ENCODE data around the gene SNHG17.
A peak's percentile ranks its signal among the peaks of the same experiment; 100 is the strongest.
"Not testable (repeated sequence)": the region's sequence is repeated elsewhere in the genome, so short reads cannot be mapped to it uniquely, and the experiment has no call there.

SNHG17 gene

GRCh38 chr20:38402089-38402488, 33.0 kb downstream of the SNHG17 start:
- no peak for DNase-seq (ENCODE audit: low read depth in 1 of 2, low spot score in 1 of 2)
- TF ChIP-seq JUND (IDR thresholded peaks at IDR 0.05; ENCODE audit: low read depth): no peak
- in situ Hi-C loops (cut with HindIII; ENCODE audit: low pct_unique_long_range_greater_than_20kb, low sequenced_read_pairs): no loop called here

GRCh38 chr20:38395751-38396395, 39.3 kb downstream of the SNHG17 start:
- DNase-seq (ENCODE audit: low read depth in 1 of 2, low spot score in 1 of 2); in situ Hi-C loops (cut with HindIII; ENCODE audit: low pct_unique_long_range_greater_than_20kb, low sequenced_read_pairs): not testable (repeated sequence)

DNA sequence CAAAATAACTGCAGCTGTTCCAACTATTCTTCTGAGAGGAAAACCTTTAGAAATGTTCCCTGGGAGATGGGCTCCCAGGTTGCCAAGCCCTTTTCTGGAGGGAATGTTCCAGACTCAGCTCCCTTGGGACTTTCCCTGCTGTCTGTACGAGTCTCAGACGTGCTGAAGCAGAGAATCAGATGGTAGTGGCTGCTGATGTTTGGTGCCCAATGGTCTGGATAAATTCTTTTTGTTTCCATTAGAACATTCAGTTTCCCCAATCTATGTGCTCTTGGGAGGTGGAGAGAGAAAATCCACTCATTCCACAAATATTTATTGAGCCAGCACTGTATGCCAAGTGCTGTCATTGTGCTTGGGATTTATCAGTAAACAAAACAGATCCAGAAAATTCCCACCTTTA, 40.0 kb downstream of the SNHG17 start:
- in situ Hi-C loops (cut with HindIII; ENCODE audit: low pct_unique_long_range_greater_than_20kb, low sequenced_read_pairs): no loop called here
- TF ChIP-seq JUND (IDR thresholded peaks at IDR 0.05; ENCODE audit: low read depth): no peak
- no peak for DNase-seq (ENCODE audit: low read depth in 1 of 2, low spot score in 1 of 2)

DNA sequence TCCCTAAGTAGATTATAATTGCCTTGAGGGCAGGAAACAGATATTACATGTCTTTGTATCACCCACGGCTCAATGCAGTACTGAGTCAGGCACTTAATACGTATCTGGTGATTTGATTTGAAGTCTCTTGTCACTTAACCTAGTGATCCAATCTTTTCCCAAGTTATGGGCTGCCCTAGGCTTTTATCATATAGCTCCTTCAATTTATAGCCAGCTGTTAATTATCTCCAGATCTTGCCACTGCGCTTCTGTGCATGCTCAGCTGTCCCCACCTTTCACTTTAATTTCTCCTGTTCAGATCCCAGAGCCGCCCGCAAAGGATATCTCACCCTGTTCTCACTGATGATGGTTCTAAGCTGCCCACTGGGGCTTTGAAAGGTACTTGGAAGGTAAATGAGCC, 41.9 kb downstream of the SNHG17 start:
- no peak for DNase-seq (ENCODE audit: low read depth in 1 of 2, low spot score in 1 of 2)
- no peak for TF ChIP-seq JUND (IDR thresholded peaks at IDR 0.05; ENCODE audit: low read depth)
- in situ Hi-C loops (cut with HindIII; ENCODE audit: low pct_unique_long_range_greater_than_20kb, low sequenced_read_pairs): no loop called here

- in situ Hi-C loops (cut with HindIII; ENCODE audit: low pct_unique_long_range_greater_than_20kb, low sequenced_read_pairs): no loop called here
- DNase-seq (ENCODE audit: low read depth in 1 of 2, low spot score in 1 of 2): peak; percentile 46 to 61
- no peak for TF ChIP-seq JUND (IDR thresholded peaks at IDR 0.05; ENCODE audit: low read depth)
Measured at GRCh38 chr20:38392356-38392755, 42.8 kb downstream of the SNHG17 start.

DNA sequence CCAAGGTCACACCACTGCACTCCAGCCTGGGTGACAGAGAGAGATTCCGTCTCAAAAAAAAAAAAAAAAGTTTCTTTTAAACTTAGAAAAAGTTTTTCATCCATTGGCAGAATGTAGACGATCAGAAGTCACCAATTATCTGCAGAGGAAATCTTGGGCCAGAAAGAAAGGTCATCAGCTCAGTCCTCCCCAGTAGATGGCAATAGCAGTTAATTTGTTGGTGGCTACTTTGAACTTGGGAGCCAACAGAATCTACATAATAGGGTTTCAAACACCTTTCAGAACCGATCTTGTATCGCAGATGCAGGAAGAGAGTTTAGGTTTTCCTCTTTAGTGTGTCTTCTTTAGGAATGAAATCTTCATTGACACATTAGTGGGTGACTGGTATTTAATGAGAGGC, 47.2 kb downstream of the SNHG17 start:
- DNase-seq (ENCODE audit: low read depth in 1 of 2, low spot score in 1 of 2): no peak
- TF ChIP-seq JUND (IDR thresholded peaks at IDR 0.05; ENCODE audit: low read depth): no peak
- in situ Hi-C loops (cut with HindIII; ENCODE audit: low pct_unique_long_range_greater_than_20kb, low sequenced_read_pairs): no loop called here

- in situ Hi-C loops (cut with HindIII; ENCODE audit: low pct_unique_long_range_greater_than_20kb, low sequenced_read_pairs): no loop called here
- DNase-seq (ENCODE audit: low read depth in 1 of 2, low spot score in 1 of 2): no peak
- no peak for TF ChIP-seq JUND (IDR thresholded peaks at IDR 0.05; ENCODE audit: low read depth)
Measured at GRCh38 chr20:38386851-38387250, 48.3 kb downstream of the SNHG17 start.

DNA sequence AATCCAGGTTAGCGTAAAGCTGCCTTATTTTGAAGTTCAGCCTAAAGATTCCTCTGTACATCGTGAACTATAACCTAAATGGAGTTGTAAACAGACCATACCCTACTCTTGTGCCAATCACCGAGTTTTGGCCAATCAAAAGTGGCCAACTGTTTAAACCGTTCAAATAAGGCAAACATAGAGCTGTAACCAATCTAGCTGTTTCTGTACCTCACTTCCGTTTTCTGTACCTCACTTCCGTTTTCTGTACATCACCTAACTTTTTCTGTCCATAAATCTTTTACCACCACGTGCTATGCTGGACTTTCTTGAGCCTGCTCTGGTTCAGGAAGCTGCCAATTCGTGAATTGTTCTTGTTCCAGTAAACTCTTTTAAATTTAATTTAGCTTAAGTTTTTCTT, 49.1 kb downstream of the SNHG17 start:
- in situ Hi-C loops (cut with HindIII; ENCODE audit: low pct_unique_long_range_greater_than_20kb, low sequenced_read_pairs): no loop called here
- TF ChIP-seq JUND (IDR thresholded peaks at IDR 0.05; ENCODE audit: low read depth): no peak
- no peak for DNase-seq (ENCODE audit: low read depth in 1 of 2, low spot score in 1 of 2)

GRCh38 chr20:38383147-38383546, 52.0 kb downstream of the SNHG17 start:
- DNase-seq (ENCODE audit: low read depth in 1 of 2, low spot score in 1 of 2): no peak
- in situ Hi-C loops (cut with HindIII; ENCODE audit: low pct_unique_long_range_greater_than_20kb, low sequenced_read_pairs): no loop called here
- no peak for TF ChIP-seq JUND (IDR thresholded peaks at IDR 0.05; ENCODE audit: low read depth)

DNA sequence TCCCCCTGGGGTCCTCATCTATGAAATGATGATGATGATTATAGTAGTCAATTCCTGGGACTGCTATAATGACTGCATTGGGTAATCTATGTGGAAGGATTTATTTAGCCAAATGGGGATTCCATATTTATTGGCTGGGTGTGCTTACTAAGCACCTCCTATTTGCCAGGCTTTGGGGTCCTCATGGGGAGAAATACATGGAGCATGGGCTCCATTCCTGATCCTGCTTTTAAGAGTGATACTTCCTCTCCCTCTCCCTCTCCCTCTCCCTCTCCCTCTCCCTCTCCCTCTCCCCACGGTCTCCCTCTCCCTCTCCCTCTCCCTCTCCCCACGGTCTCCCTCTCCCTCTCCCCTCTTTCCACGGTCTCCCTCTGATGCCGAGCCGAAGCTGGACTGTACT, 57.3 kb downstream of the SNHG17 start:
- DNase-seq (ENCODE audit: low read depth in 1 of 2, low spot score in 1 of 2); in situ Hi-C loops (cut with HindIII; ENCODE audit: low pct_unique_long_range_greater_than_20kb, low sequenced_read_pairs): not testable (repeated sequence)

GRCh38 chr20:38377039-38377685, 58.0 kb downstream of the SNHG17 start:
- in situ Hi-C loops (cut with HindIII; ENCODE audit: low pct_unique_long_range_greater_than_20kb, low sequenced_read_pairs): no loop called here
- TF ChIP-seq JUND (IDR thresholded peaks at IDR 0.05; ENCODE audit: low read depth): no peak
- DNase-seq (ENCODE audit: low read depth in 1 of 2, low spot score in 1 of 2): no peak

GRCh38 chr20:38373898-38374297, 61.2 kb downstream of the SNHG17 start:
- no peak for TF ChIP-seq JUND (IDR thresholded peaks at IDR 0.05; ENCODE audit: low read depth)
- no peak for DNase-seq (ENCODE audit: low read depth in 1 of 2, low spot score in 1 of 2)
- in situ Hi-C loops (cut with HindIII; ENCODE audit: low pct_unique_long_range_greater_than_20kb, low sequenced_read_pairs): no loop called here

- in situ Hi-C loops (cut with HindIII; ENCODE audit: low pct_unique_long_range_greater_than_20kb, low sequenced_read_pairs): no loop called here
- TF ChIP-seq JUND (IDR thresholded peaks at IDR 0.05; ENCODE audit: low read depth): no peak
- no peak for DNase-seq (ENCODE audit: low read depth in 1 of 2, low spot score in 1 of 2)
Measured at GRCh38 chr20:38373231-38373867, 61.8 kb downstream of the SNHG17 start.

Measured in T47D (cell line).